Activated CD4-positive, alpha-beta T cell treated with anti-CD3 and anti-CD28 coated beads, Interleukin-2, Interleukin-6, amounts not matched to agents 100 ng/mL and 50 ng/mL, durations not matched to agents 16 hours and 8 hours (primary cell): ENCODE results near the gene IL17REL.

Experiments
- DNase-seq: peaks from one replicate; pipeline ENCODE4 v3.0.0-alpha.2; 2020

The IL17REL gene

GRCh38 chr22:50012211-50013181 is at the start of gene IL17REL:
Gene IL17REL (minus strand): TSS chr22:50012765. CDS start chr22:50012646, 119 bp downstream.
- no peak for DNase-seq

GRCh38 chr22:50061824-50062355 is 49.3 kb upstream of the IL17REL start:
- DNase-seq: no peak

- no peak for DNase-seq
Observed at GRCh38 chr22:50061141-50061823, 48.7 kb upstream of the IL17REL start.

- no peak for DNase-seq
Observed at GRCh38 chr22:50060441-50061140, 48.0 kb upstream of the IL17REL start.

GRCh38 chr22:50059881-50060262 is 47.3 kb upstream of the IL17REL start:
- no peak for DNase-seq

- no peak for DNase-seq
Observed at GRCh38 chr22:50058906-50059880, 46.6 kb upstream of the IL17REL start.

- DNase-seq: no peak
Observed at GRCh38 chr22:50058061-50058905, 45.7 kb upstream of the IL17REL start, which contains the start of gene TTLL8. Gene TTLL8 (minus strand): TSS chr22:50058298.

- no peak for DNase-seq
Observed at GRCh38 chr22:50057278-50058060, 44.9 kb upstream of the IL17REL start.

GRCh38 chr22:50056214-50056972 is 43.8 kb upstream of the IL17REL start:
- DNase-seq: no peak

- no peak for DNase-seq
Observed at GRCh38 chr22:50053861-50054260, 41.3 kb upstream of the IL17REL start.

- DNase-seq: no peak
Observed at GRCh38 chr22:50051930-50052329, 39.4 kb upstream of the IL17REL start.

GRCh38 chr22:50049299-50050195 is 37.0 kb upstream of the IL17REL start:
- no peak for DNase-seq

GRCh38 chr22:50048836-50049235 is 36.3 kb upstream of the IL17REL start:
- no peak for DNase-seq

GRCh38 chr22:50048061-50048765 is 35.6 kb upstream of the IL17REL start:
- no peak for DNase-seq

GRCh38 chr22:50047346-50047745 is 34.8 kb upstream of the IL17REL start:
- DNase-seq: no peak

- no peak for DNase-seq
Observed at GRCh38 chr22:50046481-50047245, 34.1 kb upstream of the IL17REL start.

GRCh38 chr22:50046019-50046415 is 33.5 kb upstream of the IL17REL start:
- DNase-seq: no peak
